GM19395 (cell line): ENCODE measurements around the gene CHERP.

ENCODE experiments used
- ATAC-seq: cut with Tn5 transposase; IDR thresholded peaks from one replicate; pipeline ENCODE4 v1.9.1; 2021; ENCODE audit warnings: mild to moderate bottlenecking, moderate library complexity; ENCODE audit not compliant: unreplicated experiment

CHERP gene, protein sequence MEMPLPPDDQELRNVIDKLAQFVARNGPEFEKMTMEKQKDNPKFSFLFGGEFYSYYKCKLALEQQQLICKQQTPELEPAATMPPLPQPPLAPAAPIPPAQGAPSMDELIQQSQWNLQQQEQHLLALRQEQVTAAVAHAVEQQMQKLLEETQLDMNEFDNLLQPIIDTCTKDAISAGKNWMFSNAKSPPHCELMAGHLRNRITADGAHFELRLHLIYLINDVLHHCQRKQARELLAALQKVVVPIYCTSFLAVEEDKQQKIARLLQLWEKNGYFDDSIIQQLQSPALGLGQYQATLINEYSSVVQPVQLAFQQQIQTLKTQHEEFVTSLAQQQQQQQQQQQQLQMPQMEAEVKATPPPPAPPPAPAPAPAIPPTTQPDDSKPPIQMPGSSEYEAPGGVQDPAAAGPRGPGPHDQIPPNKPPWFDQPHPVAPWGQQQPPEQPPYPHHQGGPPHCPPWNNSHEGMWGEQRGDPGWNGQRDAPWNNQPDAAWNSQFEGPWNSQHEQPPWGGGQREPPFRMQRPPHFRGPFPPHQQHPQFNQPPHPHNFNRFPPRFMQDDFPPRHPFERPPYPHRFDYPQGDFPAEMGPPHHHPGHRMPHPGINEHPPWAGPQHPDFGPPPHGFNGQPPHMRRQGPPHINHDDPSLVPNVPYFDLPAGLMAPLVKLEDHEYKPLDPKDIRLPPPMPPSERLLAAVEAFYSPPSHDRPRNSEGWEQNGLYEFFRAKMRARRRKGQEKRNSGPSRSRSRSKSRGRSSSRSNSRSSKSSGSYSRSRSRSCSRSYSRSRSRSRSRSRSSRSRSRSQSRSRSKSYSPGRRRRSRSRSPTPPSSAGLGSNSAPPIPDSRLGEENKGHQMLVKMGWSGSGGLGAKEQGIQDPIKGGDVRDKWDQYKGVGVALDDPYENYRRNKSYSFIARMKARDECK

DNA sequence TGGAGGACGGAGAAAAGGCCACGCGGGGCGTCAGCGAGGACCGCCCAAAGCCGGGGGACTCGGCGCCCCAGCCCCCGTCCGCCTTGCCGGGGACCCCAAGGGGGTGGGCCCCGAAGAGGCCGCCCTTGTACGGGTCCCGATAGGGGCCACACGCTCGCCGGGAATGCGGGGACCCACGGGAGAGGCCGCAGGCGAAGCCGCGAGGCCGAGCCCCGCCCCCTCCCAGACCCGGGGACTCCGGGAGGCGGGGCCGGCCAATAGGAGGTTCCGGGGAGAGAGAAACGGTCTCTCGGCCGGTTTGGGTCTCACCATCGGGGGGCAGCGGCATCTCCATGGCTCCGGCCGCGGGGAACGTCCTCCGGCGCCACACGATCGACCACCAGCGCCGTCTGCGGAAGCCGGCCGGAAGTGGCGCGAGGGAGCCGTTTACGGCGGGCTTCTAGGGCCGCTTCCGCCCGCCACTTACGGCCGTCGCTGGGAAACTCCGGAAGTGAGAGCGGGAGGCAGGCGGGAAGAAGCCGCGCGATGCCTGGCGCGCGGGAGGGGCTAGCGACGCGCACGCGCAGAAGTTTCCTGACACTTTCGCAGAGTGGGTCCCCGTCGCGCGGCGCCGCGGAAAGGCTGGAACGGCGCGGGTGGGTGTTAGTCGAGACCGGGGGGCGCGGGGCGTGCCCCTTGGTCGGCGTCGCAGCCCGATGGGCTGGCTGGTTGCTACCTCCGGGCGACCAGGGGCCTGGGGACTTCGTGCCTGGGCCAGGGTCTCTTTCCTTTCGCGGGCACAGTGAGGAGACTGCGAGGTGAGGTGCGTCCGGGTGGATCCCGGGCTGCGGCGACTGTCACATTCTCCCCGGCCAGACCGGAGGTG is at the start of gene CHERP:
CHERP (minus strand) TSS at position 393 of the 865 bp plus-strand sequence; CDS start at position 334, 59 bp downstream.
- ATAC-seq = peak; percentile 70

DNA sequence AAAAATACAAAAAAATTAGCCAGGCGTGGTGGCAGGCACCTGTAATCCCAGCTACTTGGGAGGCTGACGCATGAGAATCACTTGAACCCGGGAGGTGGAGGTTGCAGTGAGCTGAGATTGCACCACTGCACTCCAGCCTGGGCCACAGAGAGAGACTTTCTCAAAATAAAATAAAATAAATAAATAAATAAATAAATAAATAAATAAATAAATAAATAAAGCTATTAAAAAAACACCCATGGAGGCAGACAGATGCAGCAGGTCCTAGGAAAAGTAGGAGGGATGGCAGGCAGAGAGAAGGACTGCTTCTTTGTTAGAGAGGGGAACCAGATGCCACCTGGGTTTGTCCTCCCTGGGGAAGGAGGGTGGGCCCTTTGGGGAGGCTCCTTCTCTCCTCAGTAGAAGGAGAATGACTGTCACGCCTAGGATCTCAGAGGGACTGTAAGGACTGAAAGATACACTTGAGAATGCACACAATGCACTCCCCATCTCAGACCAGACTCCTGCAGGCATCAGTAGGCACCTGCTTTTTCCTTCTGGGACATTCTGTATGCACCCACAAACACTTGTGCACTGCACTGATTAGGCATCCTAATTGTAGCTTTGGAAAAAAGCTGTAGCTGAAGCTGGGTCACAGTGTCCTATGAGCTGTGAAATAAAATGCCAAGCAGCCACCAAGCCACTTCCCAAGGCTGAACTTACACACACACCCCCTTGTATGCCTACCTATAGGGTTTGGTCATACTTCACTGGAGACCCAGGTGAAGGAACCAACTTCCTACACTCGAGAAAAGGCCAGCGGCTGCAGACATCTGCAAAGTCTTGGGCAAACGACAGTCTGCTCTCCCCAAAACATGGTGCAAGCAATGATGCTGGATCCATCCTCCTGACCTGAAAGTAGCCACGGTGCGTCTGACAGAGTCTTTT is 48.9 kb upstream of the CHERP start:
- ATAC-seq = no peak

DNA sequence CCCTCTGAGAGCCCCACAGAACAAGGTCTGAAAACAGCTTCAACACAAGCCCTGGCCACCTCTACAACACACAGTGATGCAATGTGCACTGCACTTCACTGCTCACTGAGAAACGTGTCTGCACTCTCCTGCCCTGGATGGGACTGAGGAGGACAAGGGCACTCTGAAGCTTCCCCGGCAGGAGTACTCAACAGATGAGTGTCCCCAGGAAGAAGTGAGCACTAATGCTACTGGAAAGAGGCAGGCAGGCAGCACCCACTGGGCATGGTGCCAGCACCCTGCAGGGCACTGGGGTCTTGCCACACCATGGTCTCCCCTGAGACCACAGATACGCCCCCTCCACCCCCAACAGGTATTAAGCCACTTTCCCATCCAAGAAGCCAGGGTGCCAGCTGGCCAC is 47.7 kb upstream of the CHERP start:
- no peak for ATAC-seq

DNA sequence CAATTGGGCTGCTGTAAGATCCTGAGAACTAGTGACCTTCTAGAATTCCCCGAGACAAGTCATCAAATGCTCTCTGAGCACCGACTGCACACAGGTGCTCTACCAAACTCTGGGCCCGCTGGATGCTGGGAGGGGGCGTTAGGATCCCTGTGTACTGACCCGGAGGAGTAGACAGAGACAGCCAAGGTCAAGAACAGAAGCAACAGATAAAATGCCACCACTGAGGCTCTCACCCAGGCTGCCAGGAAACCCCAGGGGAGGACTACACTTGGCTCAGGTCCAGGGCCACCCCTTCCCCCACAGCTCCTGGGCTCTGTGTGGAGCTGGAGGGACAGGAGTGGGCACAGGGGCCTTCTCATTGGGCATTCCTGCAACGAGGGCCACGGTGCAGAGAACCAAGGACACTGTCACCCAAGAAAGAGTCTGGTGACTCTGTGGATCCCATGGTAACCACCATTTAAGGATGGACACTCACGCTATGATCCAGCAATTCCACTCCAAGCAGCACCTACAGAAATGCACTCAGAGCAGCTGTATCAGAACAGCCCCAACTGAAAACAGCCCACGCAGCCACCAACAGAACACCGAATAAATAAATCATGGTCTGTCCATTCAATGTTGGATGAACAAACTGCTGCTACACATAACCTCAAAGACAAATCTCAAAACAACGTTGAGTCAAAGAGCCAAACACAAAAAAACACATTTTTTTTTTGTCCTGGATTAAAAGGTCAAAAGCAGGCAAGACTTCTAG is 46.8 kb upstream of the CHERP start:
- peak; percentile 5 for ATAC-seq

DNA sequence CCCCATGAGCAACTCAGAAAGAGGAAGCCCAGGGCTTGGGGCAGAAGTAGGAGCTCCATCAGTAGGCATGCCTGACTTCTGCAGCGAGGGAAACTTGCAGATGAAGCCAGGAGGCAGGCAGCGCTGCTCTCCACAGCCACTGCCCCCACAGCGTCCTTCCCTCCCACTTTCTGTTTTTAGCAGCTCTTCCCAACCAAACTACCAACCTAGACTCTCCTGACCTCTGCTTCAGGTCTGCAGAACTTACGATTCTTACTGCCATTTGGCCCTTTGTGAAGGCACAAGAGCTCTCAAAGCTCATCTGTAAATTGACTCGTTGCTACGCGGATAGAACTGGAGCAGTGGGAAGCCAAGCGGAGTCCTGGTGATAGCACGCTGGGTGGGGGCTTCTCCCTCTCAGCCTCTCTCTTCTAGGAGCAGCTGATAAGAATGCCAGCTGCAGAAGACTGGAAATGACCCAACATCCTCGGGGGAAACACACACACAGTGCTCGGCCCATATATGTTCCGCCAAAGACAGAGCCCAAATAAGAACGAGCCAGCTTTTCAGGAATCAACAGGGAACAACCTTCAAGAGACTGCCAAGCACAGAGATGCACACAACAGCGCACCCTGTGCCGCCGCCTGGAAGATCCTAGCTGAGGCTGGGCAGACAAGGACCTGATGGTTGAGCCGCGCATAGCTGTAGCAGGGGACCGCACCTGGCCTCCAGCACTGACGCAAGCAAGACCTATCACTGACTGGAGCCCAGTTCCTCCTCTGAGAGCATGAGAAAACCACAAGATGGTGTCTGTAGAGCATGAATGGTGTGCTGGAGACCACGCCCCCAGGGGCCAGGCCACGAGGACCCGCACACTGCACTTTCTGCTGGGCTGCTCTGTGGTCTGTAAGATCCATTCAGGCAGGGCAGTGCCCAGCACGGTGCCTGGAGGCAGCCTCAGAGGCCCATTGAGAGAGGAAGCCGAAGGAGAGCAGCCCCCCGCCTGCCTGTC is 45.9 kb upstream of the CHERP start:
- ATAC-seq = peak; percentile 51

DNA sequence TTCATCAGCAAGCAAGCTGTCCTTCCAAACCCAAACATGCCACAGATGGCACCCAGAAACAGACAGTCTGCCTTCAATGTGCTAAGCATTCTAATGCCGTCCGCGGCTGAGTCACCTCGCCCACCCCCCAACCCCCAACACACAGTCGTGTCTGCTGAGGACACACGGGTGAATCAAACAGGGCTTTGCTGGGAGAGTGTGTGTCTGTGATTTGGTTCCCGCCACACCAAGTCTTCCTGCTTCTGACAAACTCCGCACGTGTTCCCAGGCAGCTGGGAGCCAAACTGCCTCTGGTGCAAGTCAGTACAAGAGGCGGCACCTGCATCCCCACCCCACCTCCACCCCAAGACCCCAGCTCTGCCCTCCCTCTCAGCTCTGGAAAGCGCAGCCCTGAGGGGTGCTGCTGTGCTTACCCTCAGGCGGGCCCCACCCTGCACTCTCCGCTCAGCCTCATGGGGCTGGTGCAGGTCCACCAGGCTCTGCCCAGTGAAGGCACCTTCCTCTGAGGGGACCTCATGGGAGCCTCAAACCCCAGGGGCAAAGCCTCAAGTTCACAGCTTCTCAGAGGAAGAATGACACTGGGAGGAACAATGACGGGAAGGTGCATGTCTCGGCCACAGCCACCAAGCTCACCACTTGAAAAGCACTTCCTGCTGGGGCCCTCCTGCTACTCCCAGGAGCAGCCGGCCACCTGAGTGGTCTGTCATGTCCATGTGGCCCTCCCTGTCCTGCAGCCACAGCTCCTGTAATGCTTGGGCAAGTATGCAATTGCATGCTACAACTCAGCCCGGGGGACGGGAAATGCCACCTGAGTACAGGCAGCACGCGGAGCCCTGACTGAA is 45.0 kb upstream of the CHERP start:
- no peak for ATAC-seq

DNA sequence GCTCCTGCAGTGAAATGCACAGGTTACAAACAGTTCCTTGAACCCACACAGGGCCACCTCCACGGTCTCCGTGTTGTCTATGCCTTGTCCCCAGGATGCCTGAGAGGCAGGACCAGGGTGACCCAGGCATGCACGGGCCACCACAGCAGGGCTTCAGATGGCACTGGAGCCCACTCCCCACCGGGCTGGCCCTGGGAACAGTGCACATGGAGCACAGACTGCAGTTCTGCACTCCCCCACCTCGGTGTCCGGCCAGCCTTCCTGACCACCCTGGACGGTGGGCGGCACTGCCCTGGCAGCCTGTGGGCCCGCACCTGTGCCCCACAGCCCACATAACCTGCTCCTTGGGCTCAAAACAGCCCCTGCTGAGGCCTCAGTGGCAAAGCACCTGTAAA is 44.2 kb upstream of the CHERP start:
- no peak for ATAC-seq

DNA sequence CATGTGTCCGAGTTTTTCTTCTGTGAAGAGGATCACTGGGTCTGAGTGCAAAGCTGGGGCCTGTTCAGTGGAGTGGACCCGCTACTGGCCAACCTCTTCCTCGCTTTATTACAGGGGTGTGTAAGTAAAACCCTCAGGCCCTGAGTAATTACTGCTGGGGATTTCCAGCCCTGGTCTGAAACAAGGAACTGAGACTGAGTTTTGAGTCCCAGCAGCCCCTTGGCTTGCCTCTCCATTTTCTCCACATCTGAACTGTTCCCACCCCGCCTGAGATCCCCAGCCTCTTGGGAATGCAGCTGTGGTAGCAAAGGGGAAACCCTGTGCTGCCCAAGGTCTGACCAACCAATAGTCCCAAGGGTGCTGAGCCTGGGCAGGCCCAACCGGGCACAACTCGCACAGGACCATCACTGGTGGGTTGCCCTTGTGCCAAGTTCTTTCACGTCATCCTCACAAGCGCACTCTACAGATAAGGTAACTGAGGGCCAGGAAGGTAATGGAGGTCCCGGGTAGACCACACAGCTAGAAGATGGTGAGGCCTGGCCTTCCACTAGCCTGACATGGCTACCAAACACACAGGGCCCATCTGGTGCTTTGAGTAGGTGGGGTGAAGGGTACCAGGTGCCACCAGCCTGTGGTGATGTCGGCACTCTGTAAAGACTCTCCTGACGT is 43.7 kb upstream of the CHERP start:
- ATAC-seq = peak; percentile 38

DNA sequence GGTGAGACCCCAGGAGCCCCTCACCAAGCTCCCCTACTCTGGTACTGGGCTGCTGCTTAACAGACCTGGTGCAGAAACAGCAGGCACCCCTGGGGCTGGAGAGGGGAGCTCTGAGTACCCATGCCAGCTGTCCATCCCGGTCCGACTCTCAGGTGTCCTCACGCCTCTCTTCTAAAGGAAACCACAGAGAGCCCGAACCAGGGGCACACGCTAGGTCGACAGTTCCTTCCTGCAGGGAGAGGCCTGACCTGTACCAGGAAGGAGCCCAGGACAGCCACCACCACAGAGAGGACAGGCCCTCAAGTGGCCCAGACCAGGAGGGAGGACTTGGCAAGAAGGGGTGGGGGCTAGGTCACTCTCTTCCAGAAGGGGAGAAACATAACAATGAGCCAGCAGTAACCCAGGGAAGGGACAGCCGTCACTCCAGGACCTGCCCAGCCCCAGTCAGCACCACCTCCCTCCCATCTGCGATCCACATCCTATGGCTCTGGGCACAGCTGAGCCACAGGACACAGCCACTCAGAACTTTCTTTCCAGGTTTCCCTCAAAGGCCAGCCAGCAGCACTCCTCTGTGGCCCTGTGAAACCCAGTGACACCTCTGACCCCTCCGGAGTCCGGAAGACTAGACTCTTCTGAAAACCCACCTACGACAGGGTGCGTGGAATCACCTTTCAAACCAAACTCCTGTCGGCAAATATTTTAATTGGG is 43.0 kb upstream of the CHERP start:
- no peak for ATAC-seq

DNA sequence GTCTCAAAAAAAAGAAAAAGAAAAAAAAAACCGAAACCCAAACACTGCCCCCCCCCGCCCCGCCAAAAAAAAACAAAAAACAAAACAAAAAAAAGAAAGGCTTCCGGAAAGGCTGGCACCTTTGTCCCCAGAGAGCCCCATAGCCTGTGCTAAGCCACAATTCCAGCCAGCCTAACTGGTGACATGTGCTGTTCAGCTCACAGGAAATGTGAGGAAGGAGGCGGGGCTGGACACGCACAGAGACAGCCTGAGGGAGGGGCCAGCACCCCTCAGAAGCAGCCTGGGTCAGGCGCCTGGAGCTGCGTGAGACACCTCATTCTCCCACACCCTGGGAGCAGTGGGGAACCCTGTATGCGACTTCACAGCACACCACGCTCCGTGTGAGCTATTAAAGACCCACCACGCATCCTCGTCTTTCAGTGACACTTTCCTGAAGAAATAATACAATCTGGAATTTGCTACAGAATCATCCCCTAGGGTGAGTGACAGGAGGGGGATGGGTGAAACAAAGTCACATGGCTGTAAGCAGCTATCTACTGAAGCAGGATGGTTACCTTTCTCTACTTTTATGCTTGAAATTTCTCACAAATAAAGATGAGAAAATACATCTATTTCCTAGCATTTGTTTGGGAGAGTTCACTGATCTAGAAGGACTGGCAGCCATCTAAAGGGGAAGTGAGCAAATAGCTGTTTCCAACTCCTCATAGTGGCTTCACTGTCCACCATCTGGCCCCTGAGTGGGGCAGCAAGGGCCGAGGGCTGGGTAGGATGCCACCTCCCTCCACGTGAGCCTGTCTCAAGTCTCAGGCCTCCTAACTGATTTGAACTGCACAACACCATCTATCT is 42.2 kb upstream of the CHERP start:
- ATAC-seq = peak; percentile 49

DNA sequence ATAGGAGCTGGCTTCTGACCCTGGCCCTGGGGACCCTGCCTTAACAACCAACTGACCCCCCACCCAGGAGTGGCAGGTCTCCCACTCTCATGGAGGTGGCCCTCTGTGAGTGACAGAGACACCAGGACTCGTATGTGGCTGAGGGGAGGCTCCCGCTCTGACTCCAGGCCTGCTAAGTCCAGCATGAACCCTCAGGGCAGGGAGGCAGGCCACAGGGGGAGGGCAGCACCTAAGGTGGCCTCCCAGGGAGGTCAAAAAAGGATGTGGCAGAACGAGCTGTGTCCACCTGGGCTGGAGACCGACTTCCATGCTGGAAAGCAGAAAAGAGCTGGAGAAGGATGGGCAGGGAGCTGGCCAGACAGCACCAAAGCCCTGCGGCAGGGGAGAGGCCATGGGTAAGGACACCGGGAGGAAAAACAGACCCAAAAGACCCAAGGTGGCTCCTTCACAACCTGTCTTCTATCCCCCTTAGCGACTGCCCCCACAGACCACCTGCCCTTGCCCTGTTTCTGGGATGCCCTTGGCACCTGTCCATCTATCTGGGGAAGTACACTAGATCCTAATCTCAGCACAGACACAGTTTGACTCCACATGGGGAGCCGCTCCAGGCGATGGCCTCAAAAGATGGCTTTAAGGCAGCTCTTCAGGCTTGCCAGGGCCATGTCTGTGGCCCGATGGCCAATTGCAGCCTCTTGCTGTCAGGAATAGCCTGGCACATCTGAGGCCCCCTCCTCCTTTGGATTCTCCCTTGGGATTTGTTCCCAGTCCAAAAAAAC is 40.4 kb upstream of the CHERP start:
- ATAC-seq = no peak

DNA sequence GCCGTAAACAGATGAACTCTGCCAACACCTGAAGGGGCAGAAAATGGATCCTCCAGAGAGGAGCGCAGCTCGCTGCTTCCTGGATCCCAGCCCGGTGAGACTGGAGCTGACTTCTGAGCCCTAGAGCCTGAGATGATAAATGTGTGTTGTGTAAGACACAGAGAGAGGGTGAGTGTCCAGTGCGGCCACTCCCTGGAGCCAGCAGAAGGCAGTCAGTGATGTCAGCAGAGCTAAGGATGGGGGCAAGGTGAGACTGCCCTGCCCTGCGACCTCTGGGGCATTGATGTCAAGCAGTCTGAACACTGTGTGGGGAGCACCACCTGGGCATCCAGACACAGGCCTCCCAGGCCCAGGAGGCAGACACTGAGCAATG is 39.7 kb upstream of the CHERP start:
- no peak for ATAC-seq

DNA sequence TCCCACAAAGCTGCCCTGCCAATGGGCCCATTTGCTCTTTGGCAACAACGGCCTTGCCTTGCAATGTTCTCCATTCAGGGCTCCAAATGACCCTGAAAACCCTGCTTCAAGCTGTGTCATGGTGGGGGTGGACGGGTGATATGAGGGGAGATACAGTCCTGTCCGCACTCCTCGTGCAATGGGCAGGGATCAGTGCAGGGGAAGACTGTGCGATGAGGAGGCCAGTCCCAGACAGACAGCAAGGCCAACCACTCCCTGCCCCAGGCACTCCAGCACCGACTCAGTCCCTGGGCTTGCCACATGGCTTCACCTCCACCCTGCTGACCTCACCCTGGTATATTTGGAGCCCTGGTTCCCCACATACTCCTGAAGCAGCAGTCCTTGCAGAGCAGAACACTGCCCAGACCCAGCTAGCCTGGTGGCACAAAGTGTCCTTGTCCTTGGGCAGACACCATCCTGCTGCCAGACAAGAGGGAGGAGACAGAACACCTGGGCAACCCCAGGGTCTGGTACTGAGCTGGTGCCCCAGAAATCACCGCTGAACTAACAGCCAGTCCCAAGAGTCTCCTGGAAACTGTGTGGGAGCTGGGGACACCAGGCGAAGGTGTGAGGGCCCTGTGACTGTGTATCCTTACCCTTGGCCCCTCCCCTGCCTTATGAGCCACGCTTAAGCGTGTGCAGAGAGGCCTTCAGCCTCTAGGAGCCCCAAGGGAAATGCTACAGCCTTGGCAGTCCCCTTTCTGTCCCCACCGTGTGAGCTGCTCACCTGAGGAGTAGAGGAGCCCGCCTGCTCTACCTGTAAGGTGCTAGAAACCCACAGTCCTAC is 39.1 kb upstream of the CHERP start:
- ATAC-seq = no peak
